ENCODE measurements around the gene LY6G6C.

The LY6G6C gene

GRCh38 chr6:31740397-31741223 is 19.1 kb upstream of the LY6G6C start:
- DNase-seq = no peak

GRCh38 chr6:31739639-31740396 is 18.3 kb upstream of the LY6G6C start, which contains the start of gene MSH5:
MSH5 (plus strand) TSS chr6:31740005; CDS start chr6:31740467, 462 bp downstream.
- peak; percentile 94 for DNase-seq

- DNase-seq = no peak
Observed at GRCh38 chr6:31737991-31738979, 16.7 kb upstream of the LY6G6C start.

- DNase-seq = no peak
Observed at GRCh38 chr6:31737315-31737990, 15.9 kb upstream of the LY6G6C start.

- no peak for DNase-seq
Observed at GRCh38 chr6:31736768-31737314, 15.3 kb upstream of the LY6G6C start.

GRCh38 chr6:31736021-31736767 is 14.6 kb upstream of the LY6G6C start, which contains the start of gene CLIC1:
CLIC1 (minus strand) TSS chr6:31736530; CDS start chr6:31736300, 230 bp downstream.
- peak; percentile 81 for DNase-seq

GRCh38 chr6:31734821-31735406 is 13.4 kb upstream of the LY6G6C start:
- peak; percentile 53 for DNase-seq

GRCh38 chr6:31734247-31734820 is 12.8 kb upstream of the LY6G6C start:
- DNase-seq = no peak

GRCh38 chr6:31733734-31734133 is 12.2 kb upstream of the LY6G6C start:
- DNase-seq = no peak

- no peak for DNase-seq
Observed at GRCh38 chr6:31732029-31732428, 10.5 kb upstream of the LY6G6C start.

- no peak for DNase-seq
Observed at GRCh38 chr6:31730631-31731086, 9.1 kb upstream of the LY6G6C start.

- peak; percentile 71 for DNase-seq
Observed at GRCh38 chr6:31729979-31730630, 8.6 kb upstream of the LY6G6C start.

GRCh38 chr6:31729515-31729978 is 8.0 kb upstream of the LY6G6C start:
- DNase-seq = peak; percentile 76

GRCh38 chr6:31728767-31729514 is 7.4 kb upstream of the LY6G6C start, which contains the start of gene DDAH2:
DDAH2 (minus strand) TSS chr6:31729299; CDS start chr6:31729161, 138 bp downstream.
- DNase-seq = no peak

- no peak for DNase-seq
Observed at GRCh38 chr6:31727717-31728671, 6.4 kb upstream of the LY6G6C start.

GRCh38 chr6:31727034-31727716 is 5.6 kb upstream of the LY6G6C start:
- DNase-seq = no peak
